HepG2 (cell line): Measurements from ENCODE around the gene PPM1E. TPM values are rescaled to one million over a fixed set of nuclear protein-coding genes. Genes with fewer than 3 reads are reported as not detected.

Source experiments
- ATAC-seq: fragments of 200-7000 bp; cut with Tn5 transposase; 3 replicates; pipeline ENCODE4 v1.9.1; 2020; ENCODE audit warnings: mild to moderate bottlenecking, moderate library complexity
- BruUV-seq: library from RNA; stranded (reverse); fragments of 400-500 nt; replicated peaks from 2 replicates; lab custom pipeline; 2021; lab: Mats Ljungman, UMichigan
- CTCF ChIA-PET: fragments of 300-600 bp; formaldehyde crosslinking; extraction: SDS; loops from one replicate; lab custom pipeline; 2021; ENCODE audit warnings: low total read pairs, inconsistent platforms, low intra/inter-chr PET ratio; lab: Yijun Ruan, JAX
- POLR2A ChIA-PET: fragments of 350-600 bp; sonication (Branson Sonifier 250); formaldehyde crosslinking; loops from one replicate; lab custom pipeline; 2020; ENCODE audit warnings: antibody characterized with exemption, inconsistent platforms; lab: Yijun Ruan, JAX
- DNase-seq: peaks from one replicate; pipeline ENCODE4 v3.0.0-alpha.2; 2015; ENCODE audit warnings: low spot score
- FAIRE-seq: peaks from 3 replicates; lab custom pipeline; 2011; peaks lifted over from hg19 to GRCh38; lab: Jason Lieb, UNC
- H2AFZ ChIP-seq: one replicate; pipeline ENCODE4 v1.6.1; 2011; ENCODE audit warnings: low read length, inconsistent platforms
- H3K27ac ChIP-seq: fragments of 300-600 bp; 3 replicates; pipeline ENCODE4 v1.8.0; 2011; ENCODE audit warnings: mixed run types, mild to moderate bottlenecking, mixed read lengths, low read length, inconsistent platforms; ENCODE audit not compliant: insufficient read depth; ENCODE audit errors: extremely low read length
- H3K27me3 ChIP-seq, 2 experiments: fragments of 200-600 bp in 1 of 2; 2 replicates in 1 of 2; 3 replicates in 1 of 2; pipeline versions ENCODE4 v1.6.0 to v1.8.0; 2011; ENCODE audit warnings: low read length in 2 of 2, mild to moderate bottlenecking in 2 of 2, moderate library complexity in 2 of 2, inconsistent platforms in 1 of 2; ENCODE audit not compliant: insufficient read depth in 2 of 2, control insufficient read depth in 1 of 2
- H3K36me3 ChIP-seq, 2 experiments: fragments of 200-600 bp in 1 of 2; replicated peaks in 1 of 2; 2 replicates in 1 of 2; 3 replicates in 1 of 2; pipeline versions ENCODE4 v1.5.1 to v1.8.0; 2011; ENCODE audit warnings: low read length in 2 of 2, inconsistent platforms in 1 of 2; ENCODE audit not compliant: insufficient read depth in 2 of 2, control insufficient read depth in 1 of 2
- H3K4me1 ChIP-seq: 2 replicates; pipeline ENCODE4 v1.5.1; 2012; ENCODE audit warnings: low read length, inconsistent platforms; ENCODE audit not compliant: insufficient read depth
- H3K4me2 ChIP-seq: 2 replicates; pipeline ENCODE4 v1.6.0; 2011; ENCODE audit warnings: low read depth, low read length, inconsistent platforms
- H3K4me3 ChIP-seq, 3 experiments: fragments of 200-600 bp in 1 of 3; sonication (generic), shearing (Covaris generic) in 1 of 3; replicated peaks in 1 of 3; 2 replicates each; pipeline ENCODE4 v1.5.1; 2011 to 2016; ENCODE audit warnings: low read length in 3 of 3, inconsistent platforms in 2 of 3, low read depth in 2 of 3, mild to moderate bottlenecking in 2 of 3, control low read depth in 1 of 3, mixed read lengths in 1 of 3; ENCODE audit not compliant: insufficient read depth in 1 of 3
- H3K79me2 ChIP-seq: one replicate; pipeline ENCODE4 v1.6.1; 2011; ENCODE audit warnings: low read length, inconsistent platforms; ENCODE audit not compliant: insufficient read depth
- H3K9ac ChIP-seq: 2 replicates; pipeline ENCODE4 v1.6.0; 2011; ENCODE audit warnings: mild to moderate bottlenecking, low read depth, low read length, inconsistent platforms; ENCODE audit not compliant: insufficient read depth
- H3K9me3 ChIP-seq: 2 replicates; pipeline ENCODE4 v1.5.1; 2012; ENCODE audit warnings: mild to moderate bottlenecking, low read length
- H4K20me1 ChIP-seq: 2 replicates; pipeline ENCODE4 v1.6.0; 2011; ENCODE audit warnings: inconsistent platforms, mild to moderate bottlenecking, low read length, moderate library complexity; ENCODE audit not compliant: insufficient read depth
- ADNP ChIP-seq: sonication (generic); formaldehyde crosslinking; IDR thresholded peaks from 2 replicates; pipeline ENCODE4 v1.4.0; 2020; ENCODE audit warnings: missing genetic modification reagents
- ATRX ChIP-seq: sonication (generic); formaldehyde crosslinking; IDR thresholded peaks from 2 replicates; pipeline ENCODE4 v1.4.0; 2020; ENCODE audit warnings: missing genetic modification reagents, borderline replicate concordance
- GATA4 ChIP-seq: sonication (generic); IDR thresholded peaks from 2 replicates; pipeline ENCODE4 v1.6.1; 2016; ENCODE audit warnings: antibody characterized with exemption, low read depth, borderline replicate concordance
- GZF1 ChIP-seq: sonication (generic); formaldehyde crosslinking; IDR thresholded peaks from 2 replicates; pipeline ENCODE4 v1.5.1; 2020; ENCODE audit warnings: mild to moderate bottlenecking, missing genetic modification reagents
- NR2F1 ChIP-seq, 2 experiments: fragments of 450-650 bp in 1 of 2; formaldehyde crosslinking in 1 of 2; IDR thresholded peaks; 2 replicates each; pipeline versions ENCODE4 v1.5.0 to v1.6.1; 2016 to 2020; ENCODE audit warnings: mild to moderate bottlenecking in 1 of 2, missing compliant biosample characterization in 1 of 2, missing genetic modification reagents in 1 of 2, moderate library complexity in 1 of 2
- RBFOX2 ChIP-seq: fragments of 200-400 bp; formaldehyde crosslinking; IDR thresholded peaks from 2 replicates; pipeline ENCODE4 v1.6.1; 2017; ENCODE audit warnings: low read depth, mild to moderate bottlenecking, low read length
- REPIN1 ChIP-seq: sonication (generic); formaldehyde crosslinking; IDR thresholded peaks from 2 replicates; pipeline ENCODE4 v1.8.0; 2022; ENCODE audit warnings: missing genetic modification reagents, low read depth, mild to moderate bottlenecking, borderline replicate concordance
- ZNF343 ChIP-seq: sonication (generic); formaldehyde crosslinking; IDR thresholded peaks from 2 replicates; pipeline ENCODE4 v1.4.0; 2020; ENCODE audit warnings: mild to moderate bottlenecking, missing genetic modification reagents
- WGBS: methylation state at CpG from one replicate; pipeline ENCODE4 v1.1.6; 2017; ENCODE audit warnings: low lambda C conversion rate; 5-methylcytosine and 5-hydroxymethylcytosine counted together
- in situ Hi-C: cut with HindIII; loops from 2 replicates; pipeline ENCODE4 v1.10.0; 2017; ENCODE audit warnings: low pct_unique_long_range_greater_than_20kb; ENCODE audit not compliant: extremely low pct_ligation_motif_present
- intact Hi-C: fragments of 100-400 bp; cut with micrococcal nuclease; formaldehyde crosslinking; loops from one replicate; pipeline ENCODE4 v1.10.0; 2022; ENCODE audit not compliant: unreplicated experiment
- polyA plus RNA-seq, 8 experiments: library from polyadenylated mRNA; depleted of rRNA in 3 of 8; stranded (reverse) in 7 of 8; unstranded in 1 of 8; fragments of >200 nt; fragmentation: Illumina TruSeq in 4 of 8; extraction: Trizol in 4 of 8; gene quantifications; 2 replicates each; pipeline versions ENCODE4 v1.2.1 to v1.2.3, GENCODE V29; 2011 to 2016; ENCODE audit warnings: low read depth in 4 of 8, missing spikeins in 1 of 8, mixed read lengths in 1 of 8; ENCODE audit not compliant: insufficient read depth in 1 of 8
- total RNA-seq, 5 experiments: library from RNA; depleted of rRNA; stranded (reverse); fragments of >200 nt; fragmentation: Illumina TruSeq; extraction: Trizol; gene quantifications; 2 replicates each; pipeline ENCODE4 v1.2.3, GENCODE V29; 2016; ENCODE audit warnings: low read depth in 1 of 5
- TF ChIP-seq, protein P1 (sequence below): sonication (generic); formaldehyde crosslinking; IDR thresholded peaks from 2 replicates; pipeline ENCODE4 v1.4.0; 2020; ENCODE audit warnings: missing genetic modification reagents, borderline replicate concordance
- TF ChIP-seq, protein P2 (sequence below): sonication (generic); formaldehyde crosslinking; IDR thresholded peaks from 2 replicates; pipeline ENCODE4 v1.5.1; 2020; ENCODE audit warnings: missing genetic modification reagents, mild to moderate bottlenecking, borderline replicate concordance
- TF ChIP-seq, protein P3 (sequence below): sonication (generic); formaldehyde crosslinking; conservative IDR thresholded peaks from 2 replicates; pipeline ENCODE4 v1.4.0; 2020; ENCODE audit warnings: missing genetic modification reagents
- TF ChIP-seq, protein P4 (sequence below): sonication (generic); formaldehyde crosslinking; IDR thresholded peaks from 2 replicates; pipeline ENCODE4 v1.8.1; 2023; ENCODE audit warnings: mild to moderate bottlenecking, missing genetic modification reagents
- TF ChIP-seq, protein P5 (sequence below): IDR thresholded peaks from 2 replicates; pipeline ENCODE4 v1.6.1; 2016; ENCODE audit warnings: control low read depth
- TF ChIP-seq, protein P6 (sequence below): sonication (generic); formaldehyde crosslinking; IDR thresholded peaks from 2 replicates; pipeline ENCODE4 v1.4.0; 2020; ENCODE audit warnings: missing genetic modification reagents, borderline replicate concordance

The PPM1E gene
- total and polyA plus RNA-seq, 2 of the 13 experiments (the other 11 are each of a cell fraction or from before 2014, with no cell fraction given) = 0.15 TPM; not detected in 1

DNA sequence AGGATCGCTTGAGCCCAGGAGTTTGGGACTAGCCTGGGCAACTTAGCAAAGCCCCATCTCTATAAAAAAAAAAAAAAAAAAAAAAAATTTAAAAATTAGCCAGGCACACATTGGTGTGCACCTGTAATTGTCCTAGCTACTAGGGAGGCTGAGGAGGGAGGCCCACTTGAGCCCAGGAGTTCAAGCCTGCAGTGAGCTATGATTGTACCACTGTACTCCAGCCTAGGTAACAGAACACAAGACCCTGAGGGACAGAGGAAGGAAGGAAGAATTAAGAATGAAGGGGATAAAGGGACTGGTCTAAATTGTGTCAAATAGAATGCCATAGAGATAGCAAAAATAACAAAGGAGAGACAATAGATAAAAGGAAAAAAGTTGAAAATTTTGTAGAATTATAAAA, 248.2 kb downstream of the PPM1E start:
- in situ Hi-C loops = loop anchor here (5.0 kb wide), 2 partner anchors 292 to 487 kb away; no protein-coding TSS in a partner anchor
- CTCF ChIA-PET = interaction anchor here (1.8 to 4.0 kb wide), 3 partner anchors 293 to 485 kb away, joined by 12 to 62 read pairs (median 23); no protein-coding TSS in a partner anchor
- TF ChIP-seq, protein P1, sequence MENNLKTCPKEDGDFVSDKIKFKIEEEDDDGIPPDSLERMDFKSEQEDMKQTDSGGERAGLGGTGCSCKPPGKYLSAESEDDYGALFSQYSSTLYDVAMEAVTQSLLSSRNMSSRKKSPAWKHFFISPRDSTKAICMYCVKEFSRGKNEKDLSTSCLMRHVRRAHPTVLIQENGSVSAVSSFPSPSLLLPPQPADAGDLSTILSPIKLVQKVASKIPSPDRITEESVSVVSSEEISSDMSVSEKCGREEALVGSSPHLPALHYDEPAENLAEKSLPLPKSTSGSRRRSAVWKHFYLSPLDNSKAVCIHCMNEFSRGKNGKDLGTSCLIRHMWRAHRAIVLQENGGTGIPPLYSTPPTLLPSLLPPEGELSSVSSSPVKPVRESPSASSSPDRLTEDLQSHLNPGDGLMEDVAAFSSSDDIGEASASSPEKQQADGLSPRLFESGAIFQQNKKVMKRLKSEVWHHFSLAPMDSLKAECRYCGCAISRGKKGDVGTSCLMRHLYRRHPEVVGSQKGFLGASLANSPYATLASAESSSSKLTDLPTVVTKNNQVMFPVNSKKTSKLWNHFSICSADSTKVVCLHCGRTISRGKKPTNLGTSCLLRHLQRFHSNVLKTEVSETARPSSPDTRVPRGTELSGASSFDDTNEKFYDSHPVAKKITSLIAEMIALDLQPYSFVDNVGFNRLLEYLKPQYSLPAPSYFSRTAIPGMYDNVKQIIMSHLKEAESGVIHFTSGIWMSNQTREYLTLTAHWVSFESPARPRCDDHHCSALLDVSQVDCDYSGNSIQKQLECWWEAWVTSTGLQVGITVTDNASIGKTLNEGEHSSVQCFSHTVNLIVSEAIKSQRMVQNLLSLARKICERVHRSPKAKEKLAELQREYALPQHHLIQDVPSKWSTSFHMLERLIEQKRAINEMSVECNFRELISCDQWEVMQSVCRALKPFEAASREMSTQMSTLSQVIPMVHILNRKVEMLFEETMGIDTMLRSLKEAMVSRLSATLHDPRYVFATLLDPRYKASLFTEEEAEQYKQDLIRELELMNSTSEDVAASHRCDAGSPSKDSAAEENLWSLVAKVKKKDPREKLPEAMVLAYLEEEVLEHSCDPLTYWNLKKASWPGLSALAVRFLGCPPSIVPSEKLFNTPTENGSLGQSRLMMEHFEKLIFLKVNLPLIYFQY (CRISPR knock-in tag) = no peak
- TF ChIP-seq RBFOX2 = no peak
- TF ChIP-seq, protein P2, sequence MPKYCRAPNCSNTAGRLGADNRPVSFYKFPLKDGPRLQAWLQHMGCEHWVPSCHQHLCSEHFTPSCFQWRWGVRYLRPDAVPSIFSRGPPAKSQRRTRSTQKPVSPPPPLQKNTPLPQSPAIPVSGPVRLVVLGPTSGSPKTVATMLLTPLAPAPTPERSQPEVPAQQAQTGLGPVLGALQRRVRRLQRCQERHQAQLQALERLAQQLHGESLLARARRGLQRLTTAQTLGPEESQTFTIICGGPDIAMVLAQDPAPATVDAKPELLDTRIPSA (CRISPR knock-in tag) = no peak
- TF ChIP-seq, protein P3, sequence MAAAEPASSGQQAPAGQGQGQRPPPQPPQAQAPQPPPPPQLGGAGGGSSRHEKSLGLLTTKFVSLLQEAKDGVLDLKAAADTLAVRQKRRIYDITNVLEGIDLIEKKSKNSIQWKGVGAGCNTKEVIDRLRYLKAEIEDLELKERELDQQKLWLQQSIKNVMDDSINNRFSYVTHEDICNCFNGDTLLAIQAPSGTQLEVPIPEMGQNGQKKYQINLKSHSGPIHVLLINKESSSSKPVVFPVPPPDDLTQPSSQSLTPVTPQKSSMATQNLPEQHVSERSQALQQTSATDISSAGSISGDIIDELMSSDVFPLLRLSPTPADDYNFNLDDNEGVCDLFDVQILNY (CRISPR knock-in tag) = no peak
- TF ChIP-seq, protein P4, sequence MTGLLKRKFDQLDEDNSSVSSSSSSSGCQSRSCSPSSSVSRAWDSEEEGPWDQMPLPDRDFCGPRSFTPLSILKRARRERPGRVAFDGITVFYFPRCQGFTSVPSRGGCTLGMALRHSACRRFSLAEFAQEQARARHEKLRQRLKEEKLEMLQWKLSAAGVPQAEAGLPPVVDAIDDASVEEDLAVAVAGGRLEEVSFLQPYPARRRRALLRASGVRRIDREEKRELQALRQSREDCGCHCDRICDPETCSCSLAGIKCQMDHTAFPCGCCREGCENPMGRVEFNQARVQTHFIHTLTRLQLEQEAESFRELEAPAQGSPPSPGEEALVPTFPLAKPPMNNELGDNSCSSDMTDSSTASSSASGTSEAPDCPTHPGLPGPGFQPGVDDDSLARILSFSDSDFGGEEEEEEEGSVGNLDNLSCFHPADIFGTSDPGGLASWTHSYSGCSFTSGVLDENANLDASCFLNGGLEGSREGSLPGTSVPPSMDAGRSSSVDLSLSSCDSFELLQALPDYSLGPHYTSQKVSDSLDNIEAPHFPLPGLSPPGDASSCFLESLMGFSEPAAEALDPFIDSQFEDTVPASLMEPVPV (CRISPR knock-in tag) = no peak
- no peak for TF ChIP-seq ADNP (CRISPR knock-in tag)
- no peak for TF ChIP-seq ZNF343 (CRISPR knock-in tag)
- TF ChIP-seq GATA4 = no peak
- TF ChIP-seq, protein P5, sequence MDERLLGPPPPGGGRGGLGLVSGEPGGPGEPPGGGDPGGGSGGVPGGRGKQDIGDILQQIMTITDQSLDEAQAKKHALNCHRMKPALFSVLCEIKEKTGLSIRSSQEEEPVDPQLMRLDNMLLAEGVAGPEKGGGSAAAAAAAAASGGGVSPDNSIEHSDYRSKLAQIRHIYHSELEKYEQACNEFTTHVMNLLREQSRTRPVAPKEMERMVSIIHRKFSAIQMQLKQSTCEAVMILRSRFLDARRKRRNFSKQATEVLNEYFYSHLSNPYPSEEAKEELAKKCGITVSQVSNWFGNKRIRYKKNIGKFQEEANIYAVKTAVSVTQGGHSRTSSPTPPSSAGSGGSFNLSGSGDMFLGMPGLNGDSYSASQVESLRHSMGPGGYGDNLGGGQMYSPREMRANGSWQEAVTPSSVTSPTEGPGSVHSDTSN (CRISPR knock-in tag) = no peak
- TF ChIP-seq, protein P6, sequence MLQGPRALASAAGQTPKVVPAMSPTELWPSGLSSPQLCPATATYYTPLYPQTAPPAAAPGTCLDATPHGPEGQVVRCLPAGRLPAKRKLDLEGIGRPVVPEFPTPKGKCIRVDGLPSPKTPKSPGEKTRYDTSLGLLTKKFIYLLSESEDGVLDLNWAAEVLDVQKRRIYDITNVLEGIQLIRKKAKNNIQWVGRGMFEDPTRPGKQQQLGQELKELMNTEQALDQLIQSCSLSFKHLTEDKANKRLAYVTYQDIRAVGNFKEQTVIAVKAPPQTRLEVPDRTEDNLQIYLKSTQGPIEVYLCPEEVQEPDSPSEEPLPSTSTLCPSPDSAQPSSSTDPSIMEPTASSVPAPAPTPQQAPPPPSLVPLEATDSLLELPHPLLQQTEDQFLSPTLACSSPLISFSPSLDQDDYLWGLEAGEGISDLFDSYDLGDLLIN (CRISPR knock-in tag) = no peak
- no peak for TF ChIP-seq NR2F1 (CRISPR knock-in tag; IDR thresholded peaks at IDR 0.05)
- no peak for TF ChIP-seq REPIN1 (CRISPR knock-in tag)
- TF ChIP-seq ATRX (CRISPR knock-in tag) = no peak
- no peak for TF ChIP-seq GZF1 (CRISPR knock-in tag)

More for the DNA sequence above, 248.2 kb downstream of the PPM1E start:
- intact Hi-C loops = loop anchor here (10.0 kb wide), 1 partner anchor 429 kb away; no protein-coding TSS in a partner anchor
- Histone ChIP-seq H2AFZ (no peak overlapping the region), H3K4me1 (no peaks in the 10 kb centered on the region), H3K9me3 (no peaks in the 10 kb centered on the region), H4K20me1 (no peaks in the 10 kb centered on the region), H3K4me3 (no peak overlapping the region), H3K9ac (no peak overlapping the region), H3K36me3 (peaks cover 0 to 16% of the 10 kb centered on the region in 2 experiments; a peak in 3 of 5 replicates), H3K27me3 (no peaks in the 10 kb centered on the region), H3K4me2 (no peak overlapping the region), H3K27ac (no peak overlapping the region), H3K79me2 (no peaks in the 10 kb centered on the region)
- DNase-seq = no peak
- BruUV-seq = no TSS peak
- no peak for FAIRE-seq
- no peak for ATAC-seq
- POLR2A ChIA-PET = no interaction called here
- WGBS = 94% methylated on average over 1 of the region's 1 CpG
